Smooth muscle cell (in vitro differentiated cells): Measurements from ENCODE around the gene ANKS4B. TPM values are rescaled to one million over a fixed set of nuclear protein-coding genes. Genes with fewer than 3 reads are reported as not detected.

Source experiments
- DNase-seq: peaks from one replicate; lab custom pipeline; 2025; ENCODE audit not compliant: unreplicated experiment; lab: John Stamatoyannopoulos, UW
- H2AFZ ChIP-seq: fragments of 200-600 bp; sonication (generic); 2 replicates; pipeline ENCODE4 v1.6.0; 2016; ENCODE audit warnings: antibody characterized with exemption, low read depth, mild to moderate bottlenecking
- H3F3A ChIP-seq: fragments of 200-600 bp; sonication (generic); 2 replicates; pipeline ENCODE4 v1.6.0; 2017; ENCODE audit warnings: antibody characterized with exemption, low read depth
- H3K27ac ChIP-seq: fragments of 200-600 bp; sonication (generic); 2 replicates; pipeline ENCODE4 v1.5.1; 2016; ENCODE audit warnings: low read depth, mild to moderate bottlenecking
- H3K27me3 ChIP-seq: fragments of 200-600 bp; sonication (generic); 2 replicates; pipeline ENCODE4 v1.6.1; 2016; ENCODE audit warnings: low read depth, mild to moderate bottlenecking
- H3K36me3 ChIP-seq: fragments of 200-600 bp; sonication (generic); 2 replicates; pipeline ENCODE4 v1.5.1; 2016; ENCODE audit warnings: low read depth
- H3K4me1 ChIP-seq: fragments of 200-600 bp; sonication (generic); 2 replicates; pipeline ENCODE4 v1.5.1; 2016; ENCODE audit warnings: low read depth
- H3K4me2 ChIP-seq: fragments of 200-600 bp; sonication (generic); 2 replicates; pipeline ENCODE4 v1.6.0; 2016; ENCODE audit warnings: mild to moderate bottlenecking
- H3K4me3 ChIP-seq: fragments of 200-600 bp; sonication (generic); 2 replicates; pipeline ENCODE4 v1.5.1; 2016; ENCODE audit warnings: mild to moderate bottlenecking
- H3K79me2 ChIP-seq: fragments of 200-600 bp; sonication (generic); 2 replicates; pipeline ENCODE4 v1.6.0; 2016; ENCODE audit warnings: low read depth, mild to moderate bottlenecking
- H3K9ac ChIP-seq: fragments of 200-600 bp; sonication (generic); 2 replicates; pipeline ENCODE4 v1.6.0; 2016; ENCODE audit warnings: low read depth
- H3K9me3 ChIP-seq: fragments of 200-600 bp; sonication (generic); replicated peaks from 2 replicates; pipeline ENCODE4 v1.5.1; 2016; ENCODE audit warnings: low read depth
- H4K20me1 ChIP-seq: fragments of 200-600 bp; sonication (generic); 2 replicates; pipeline ENCODE4 v1.6.0; 2016; ENCODE audit warnings: low read depth
- CTCF ChIP-seq: fragments of 200-600 bp; sonication (generic); IDR thresholded peaks from 2 replicates; pipeline ENCODE4 v1.5.1; 2017; ENCODE audit warnings: borderline replicate concordance, mild to moderate bottlenecking, antibody characterized with exemption; ENCODE audit not compliant: insufficient read depth, poor library complexity, severe bottlenecking
- WGBS: methylation state at CpG from one replicate; pipeline ENCODE4 v1.1.7; 2016; ENCODE audit warnings: low lambda C conversion rate; 5-methylcytosine and 5-hydroxymethylcytosine counted together
- polyA plus RNA-seq: library from polyadenylated mRNA; unstranded; fragments of >200 nt; fragmentation: Nextera tagmentation; extraction: Ambion mirVana; gene quantifications from 2 replicates; pipeline ENCODE4 v1.2.1, GENCODE V29; 2016
- total RNA-seq: library from RNA; depleted of rRNA; stranded (reverse); fragments of >200 nt; gene quantifications from 2 replicates; pipeline ENCODE4 v1.2.3, GENCODE V29; 2014

Gene ANKS4B
- total and polyA plus RNA-seq, 2 experiments from 2014 or later = not detected

- no peak overlapping the region for H3K9ac ChIP-seq
- H3K4me3 ChIP-seq = no peak overlapping the region
- no peaks in the 10 kb centered on the region for H3K4me1 ChIP-seq
- no peaks in the 10 kb centered on the region for H3K36me3 ChIP-seq
- H3K27ac ChIP-seq = no peak overlapping the region
- H3K9me3 ChIP-seq = no peaks in the 10 kb centered on the region
- no peak overlapping the region for H3K4me2 ChIP-seq
- peaks cover 4% of the 10 kb centered on the region for H3K27me3 ChIP-seq
- no peaks in the 10 kb centered on the region for H4K20me1 ChIP-seq
- DNase-seq = no peak
- no peaks in the 10 kb centered on the region for H3F3A ChIP-seq
- no peak overlapping the region for H2AFZ ChIP-seq
- TF ChIP-seq CTCF = no peak
- H3K79me2 ChIP-seq = no peaks in the 10 kb centered on the region
- 87% methylated on average over 15 of the region's 15 CpGs for WGBS
These were observed 16.8 kb downstream of the ANKS4B start for GRCh38 chr16:21250072-21250923.

- Histone ChIP-seq H3K27me3 (no peaks in the 10 kb centered on the region), H3K9ac (no peak overlapping the region), H3K27ac (no peak overlapping the region), H3K79me2 (no peaks in the 10 kb centered on the region), H3K4me2 (no peak overlapping the region), H4K20me1 (no peaks in the 10 kb centered on the region), H2AFZ (no peak overlapping the region), H3K9me3 (no peaks in the 10 kb centered on the region), H3K36me3 (no peaks in the 10 kb centered on the region), H3K4me3 (no peak overlapping the region), H3K4me1 (no peaks in the 10 kb centered on the region), H3F3A (no peaks in the 10 kb centered on the region)
- 83% methylated on average over 3 of the region's 3 CpGs for WGBS
- TF ChIP-seq CTCF = no peak
- no peak for DNase-seq
These were observed 20.0 kb downstream of the ANKS4B start for GRCh38 chr16:21253470-21253869.

DNA sequence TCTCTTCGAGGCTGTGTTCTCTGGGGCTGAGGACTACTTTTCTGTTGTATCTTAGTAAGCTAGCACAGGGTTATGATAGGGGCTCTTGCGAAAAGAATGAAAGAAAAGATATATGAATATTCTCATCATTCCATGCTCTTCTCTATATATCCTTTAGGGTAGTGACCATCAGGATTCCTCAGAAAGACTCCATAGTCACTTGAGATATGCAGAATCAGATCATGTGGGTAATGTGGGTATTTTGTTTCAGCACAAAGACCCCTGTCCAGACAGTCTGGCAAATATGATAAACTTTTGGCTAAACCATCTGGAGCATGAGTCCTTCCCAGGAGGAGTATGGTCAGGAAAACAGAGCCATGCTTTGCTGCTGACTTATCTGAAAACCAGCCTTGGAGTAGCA lies 23.1 kb downstream of the ANKS4B start:
- Histone ChIP-seq H3K36me3 (no peaks in the 10 kb centered on the region), H3K4me2 (no peak overlapping the region), H2AFZ (no peak overlapping the region), H3F3A (no peaks in the 10 kb centered on the region), H3K4me1 (no peaks in the 10 kb centered on the region), H3K27me3 (no peaks in the 10 kb centered on the region), H3K4me3 (no peak overlapping the region), H3K9me3 (no peaks in the 10 kb centered on the region), H3K79me2 (no peaks in the 10 kb centered on the region), H4K20me1 (no peaks in the 10 kb centered on the region), H3K9ac (no peak overlapping the region), H3K27ac (no peak overlapping the region)
- 100% methylated on average over 2 of the region's 2 CpGs for WGBS
- no peak for DNase-seq
- TF ChIP-seq CTCF = no peak

GRCh38 chr16:21257284-21257683 lies 23.8 kb downstream of the ANKS4B start:
- H3K36me3 ChIP-seq = no peaks in the 10 kb centered on the region
- TF ChIP-seq CTCF = no peak
- no peaks in the 10 kb centered on the region for H3K9me3 ChIP-seq
- H3F3A ChIP-seq = no peaks in the 10 kb centered on the region
- H3K9ac ChIP-seq = no peak overlapping the region
- no peaks in the 10 kb centered on the region for H4K20me1 ChIP-seq
- no peak overlapping the region for H3K4me2 ChIP-seq
- DNase-seq = no peak
- H2AFZ ChIP-seq = no peak overlapping the region
- 95% methylated on average over 4 of the region's 4 CpGs for WGBS
- no peaks in the 10 kb centered on the region for H3K4me1 ChIP-seq
- no peaks in the 10 kb centered on the region for H3K79me2 ChIP-seq
- no peak overlapping the region for H3K4me3 ChIP-seq
- no peak overlapping the region for H3K27ac ChIP-seq
- H3K27me3 ChIP-seq = no peaks in the 10 kb centered on the region
